ENCODE results near the gene PASD1. TPM values are rescaled to one million over a fixed set of nuclear protein-coding genes. Genes with fewer than 3 reads are reported as not detected.

The PASD1 gene
- total RNA-seq, 1 donor: not detected

DNA sequence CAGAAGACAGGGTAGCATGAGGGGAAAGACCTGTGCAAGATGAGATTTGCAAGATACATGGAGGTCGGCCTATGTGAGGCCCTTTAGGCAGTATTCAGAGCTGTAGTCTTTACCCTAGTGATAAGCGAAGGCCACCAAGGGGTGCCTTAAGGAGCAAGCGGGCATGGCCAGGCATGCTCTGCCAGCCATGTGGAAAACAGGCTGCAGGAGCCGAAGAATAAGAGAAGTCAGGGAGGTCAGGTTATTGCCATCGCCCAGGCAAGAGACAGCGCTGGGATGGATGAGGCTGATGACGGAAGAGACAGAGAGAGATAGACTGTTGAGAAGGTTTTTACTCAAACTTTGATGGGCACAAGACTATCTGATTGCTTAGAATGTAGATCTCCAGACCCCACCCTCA, 145.3 kb downstream of the PASD1 start:
- no peak overlapping the region for H3K4me3 ChIP-seq (ENCODE audit: low read depth, low read length)
- no peak for DNase-seq (ENCODE audit: low read depth)
- TF ChIP-seq, protein P1, sequence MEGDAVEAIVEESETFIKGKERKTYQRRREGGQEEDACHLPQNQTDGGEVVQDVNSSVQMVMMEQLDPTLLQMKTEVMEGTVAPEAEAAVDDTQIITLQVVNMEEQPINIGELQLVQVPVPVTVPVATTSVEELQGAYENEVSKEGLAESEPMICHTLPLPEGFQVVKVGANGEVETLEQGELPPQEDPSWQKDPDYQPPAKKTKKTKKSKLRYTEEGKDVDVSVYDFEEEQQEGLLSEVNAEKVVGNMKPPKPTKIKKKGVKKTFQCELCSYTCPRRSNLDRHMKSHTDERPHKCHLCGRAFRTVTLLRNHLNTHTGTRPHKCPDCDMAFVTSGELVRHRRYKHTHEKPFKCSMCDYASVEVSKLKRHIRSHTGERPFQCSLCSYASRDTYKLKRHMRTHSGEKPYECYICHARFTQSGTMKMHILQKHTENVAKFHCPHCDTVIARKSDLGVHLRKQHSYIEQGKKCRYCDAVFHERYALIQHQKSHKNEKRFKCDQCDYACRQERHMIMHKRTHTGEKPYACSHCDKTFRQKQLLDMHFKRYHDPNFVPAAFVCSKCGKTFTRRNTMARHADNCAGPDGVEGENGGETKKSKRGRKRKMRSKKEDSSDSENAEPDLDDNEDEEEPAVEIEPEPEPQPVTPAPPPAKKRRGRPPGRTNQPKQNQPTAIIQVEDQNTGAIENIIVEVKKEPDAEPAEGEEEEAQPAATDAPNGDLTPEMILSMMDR (IDR thresholded peaks at IDR 0.05; ENCODE audit: insufficient read depth, low read length): no peak

DNA sequence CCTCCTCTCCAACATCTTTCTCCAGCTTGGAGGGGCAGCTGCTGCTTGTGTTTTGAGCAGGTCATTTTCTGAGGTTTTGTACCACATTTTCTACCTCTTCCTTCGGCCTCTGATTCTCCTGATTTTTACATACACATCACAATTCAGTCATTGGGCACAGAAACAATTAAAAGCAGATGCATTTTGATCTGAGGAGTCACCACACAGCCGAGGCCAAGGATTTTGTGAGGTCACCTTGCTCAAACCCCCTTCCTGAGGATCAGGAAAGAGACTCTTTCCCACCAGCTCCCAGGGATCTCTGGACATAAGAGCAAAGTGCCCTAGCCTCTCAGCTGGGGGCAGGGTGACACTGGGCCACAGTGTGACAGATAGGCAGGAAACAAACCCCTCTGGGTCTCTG, 147.0 kb downstream of the PASD1 start:
- no peak overlapping the region for H3K4me3 ChIP-seq (ENCODE audit: low read depth, low read length)
- TF ChIP-seq, protein P1 (IDR thresholded peaks at IDR 0.05; ENCODE audit: insufficient read depth, low read length): no peak
- no peak for DNase-seq (ENCODE audit: low read depth)

DNA sequence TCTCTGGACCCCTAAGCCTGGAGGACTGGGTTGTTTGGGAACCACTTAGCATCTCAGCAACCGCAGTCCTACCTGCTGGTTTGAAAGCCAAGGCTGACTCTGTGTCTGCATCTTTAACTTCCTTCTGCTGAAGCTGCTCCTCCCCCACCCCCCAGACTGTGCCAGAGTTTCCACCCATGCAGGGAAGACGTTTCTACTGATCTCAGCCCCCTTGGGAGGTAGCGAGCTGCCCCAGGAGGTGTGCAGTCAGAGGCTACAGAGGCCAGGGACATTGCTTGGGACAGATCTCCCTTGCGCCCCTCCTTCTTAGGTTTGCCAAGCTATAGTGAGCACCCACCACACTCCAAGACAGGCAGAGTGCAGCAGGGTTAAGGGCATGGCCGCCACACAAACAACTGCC, 147.7 kb downstream of the PASD1 start:
- DNase-seq (ENCODE audit: low read depth): no peak
- TF ChIP-seq, protein P1 (IDR thresholded peaks at IDR 0.05; ENCODE audit: insufficient read depth, low read length): no peak
- H3K4me3 ChIP-seq (ENCODE audit: low read depth, low read length): no peak overlapping the region

DNA sequence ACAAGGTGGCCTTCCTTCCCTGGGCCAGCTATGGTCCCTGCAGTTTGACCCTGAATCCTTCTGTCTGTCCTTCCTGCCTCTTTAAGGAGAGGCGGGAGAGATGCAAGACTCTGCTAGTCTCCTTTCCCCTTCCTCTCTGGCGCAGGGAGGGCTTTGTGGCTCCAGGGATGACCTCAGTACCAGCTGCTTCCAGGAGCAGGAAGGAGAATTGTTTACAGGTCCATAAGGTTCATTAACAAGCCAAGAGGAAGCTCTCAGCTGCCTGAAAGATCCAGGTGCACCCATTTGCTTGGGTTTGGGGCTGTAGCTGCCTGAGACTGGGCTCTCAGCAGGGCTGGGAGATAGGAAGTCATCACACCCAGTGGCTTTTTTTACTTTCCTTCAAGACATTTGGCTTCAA, 148.3 kb downstream of the PASD1 start:
- no peak for DNase-seq (ENCODE audit: low read depth)
- TF ChIP-seq, protein P1 (IDR thresholded peaks at IDR 0.05; ENCODE audit: insufficient read depth, low read length): no peak
- H3K4me3 ChIP-seq (ENCODE audit: low read depth, low read length): no peak overlapping the region

DNA sequence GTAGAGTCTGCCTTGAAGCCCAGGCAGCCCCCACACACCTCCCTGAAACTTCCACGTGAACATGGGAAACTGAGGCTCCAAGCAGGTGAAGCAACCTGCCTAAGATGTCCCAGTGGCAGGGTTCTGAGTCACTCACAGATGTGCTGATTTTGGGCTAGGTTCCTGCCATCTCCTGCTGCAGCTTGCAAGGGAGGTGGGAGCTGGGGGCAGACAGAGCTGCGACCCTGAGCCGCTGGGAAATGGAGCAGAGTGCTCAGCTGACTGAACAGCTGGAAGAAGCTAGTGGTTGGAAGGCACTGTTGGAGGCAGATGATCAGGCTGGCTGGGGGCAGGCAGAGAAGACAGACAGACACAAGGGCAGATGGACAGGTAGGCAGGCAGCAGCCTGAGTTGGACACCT, 148.8 kb downstream of the PASD1 start:
- DNase-seq (ENCODE audit: low read depth): no peak
- H3K4me3 ChIP-seq (ENCODE audit: low read depth, low read length): no peak overlapping the region
- TF ChIP-seq, protein P1 (IDR thresholded peaks at IDR 0.05; ENCODE audit: insufficient read depth, low read length): no peak

DNA sequence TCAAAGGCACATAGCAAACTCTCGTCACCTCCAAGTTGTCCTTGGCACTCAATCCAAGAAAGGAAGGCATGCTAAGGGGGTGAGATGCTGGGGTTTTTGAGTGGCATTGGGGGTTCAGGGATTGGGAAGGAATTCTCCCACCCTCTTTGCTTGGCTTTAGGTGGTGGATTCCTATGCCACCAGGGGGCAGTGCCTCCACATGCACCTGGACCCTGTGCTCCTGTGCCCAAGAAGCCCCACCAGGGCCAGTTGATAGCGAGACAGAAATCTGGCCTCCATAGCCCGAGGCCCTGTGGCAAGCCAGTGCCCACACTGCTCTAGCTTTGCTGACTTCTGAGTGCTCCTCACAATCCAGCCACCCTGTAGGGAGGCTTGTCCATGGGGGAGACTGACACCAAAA, 150.4 kb downstream of the PASD1 start:
- TF ChIP-seq, protein P1 (IDR thresholded peaks at IDR 0.05; ENCODE audit: insufficient read depth, low read length): peak; percentile 39
- peak; percentile 5 for DNase-seq (ENCODE audit: low read depth)
- H3K4me3 ChIP-seq (ENCODE audit: low read depth, low read length): no peak overlapping the region

DNA sequence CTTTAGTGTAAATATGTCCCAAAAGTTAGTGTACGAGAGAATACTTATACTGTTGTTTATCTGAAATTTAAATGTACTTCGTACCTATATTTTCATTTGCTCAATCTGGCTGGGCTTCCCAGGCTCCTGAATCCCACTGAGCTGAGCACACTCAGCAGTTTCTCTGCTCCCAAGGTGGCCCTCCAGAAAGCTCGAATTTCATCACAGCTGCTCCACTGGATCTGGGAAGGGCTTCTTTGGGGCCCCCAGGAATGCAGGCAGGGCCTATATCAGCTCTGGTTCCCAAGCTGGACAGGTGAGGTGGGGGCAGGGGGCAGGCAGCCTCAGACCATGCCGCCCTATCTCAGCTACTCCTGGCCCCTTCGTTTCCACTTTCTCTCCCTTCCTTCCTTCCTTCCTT, 150.9 kb downstream of the PASD1 start:
- DNase-seq (ENCODE audit: low read depth): no peak
- no peak overlapping the region for H3K4me3 ChIP-seq (ENCODE audit: low read depth, low read length)
- TF ChIP-seq, protein P1 (IDR thresholded peaks at IDR 0.05; ENCODE audit: insufficient read depth, low read length): no peak

Data from fibroblast of the aortic adventitia (primary cell).